Measurements from ENCODE around the gene AUP1.

The AUP1 gene

DNA sequence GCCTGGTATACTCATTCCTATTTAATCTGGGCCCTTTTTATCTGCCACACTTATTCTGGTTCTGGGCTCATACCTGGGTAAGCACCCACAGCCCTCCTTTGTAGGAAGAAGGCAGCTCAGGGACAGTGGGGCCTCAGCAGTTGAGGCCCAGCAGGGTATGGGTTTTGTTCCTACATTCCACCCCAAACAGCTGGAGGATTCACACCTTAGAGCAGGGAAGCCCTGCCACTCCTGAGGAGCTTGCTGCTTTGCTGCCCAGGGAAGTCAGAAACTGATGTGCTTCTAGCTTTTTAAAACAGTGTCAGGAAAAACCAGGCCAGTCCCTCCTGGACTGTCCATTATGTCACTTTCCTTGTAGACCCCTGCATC lies 28.9 kb downstream of the AUP1 start:
- ChIA-PET CTCF (interaction anchor here (1.1 to 1.8 kb wide), 2 partner anchors 18 to 31 kb away, joined by 4 to 9 read pairs; partner anchors contain the start of genes CCDC142 and TTC31), POLR2A (ENCODE audit: low non-redundant PET) (interaction anchor here (1.3 kb wide), 1 partner anchor 18 kb away, joined by 5 read pairs; the partner anchor contains the start of genes CCDC142 and TTC31)
- DNase-seq (ENCODE audit: low spot score) = no peak
- no peak overlapping the region for H3K27ac ChIP-seq
- TF ChIP-seq, protein P1, sequence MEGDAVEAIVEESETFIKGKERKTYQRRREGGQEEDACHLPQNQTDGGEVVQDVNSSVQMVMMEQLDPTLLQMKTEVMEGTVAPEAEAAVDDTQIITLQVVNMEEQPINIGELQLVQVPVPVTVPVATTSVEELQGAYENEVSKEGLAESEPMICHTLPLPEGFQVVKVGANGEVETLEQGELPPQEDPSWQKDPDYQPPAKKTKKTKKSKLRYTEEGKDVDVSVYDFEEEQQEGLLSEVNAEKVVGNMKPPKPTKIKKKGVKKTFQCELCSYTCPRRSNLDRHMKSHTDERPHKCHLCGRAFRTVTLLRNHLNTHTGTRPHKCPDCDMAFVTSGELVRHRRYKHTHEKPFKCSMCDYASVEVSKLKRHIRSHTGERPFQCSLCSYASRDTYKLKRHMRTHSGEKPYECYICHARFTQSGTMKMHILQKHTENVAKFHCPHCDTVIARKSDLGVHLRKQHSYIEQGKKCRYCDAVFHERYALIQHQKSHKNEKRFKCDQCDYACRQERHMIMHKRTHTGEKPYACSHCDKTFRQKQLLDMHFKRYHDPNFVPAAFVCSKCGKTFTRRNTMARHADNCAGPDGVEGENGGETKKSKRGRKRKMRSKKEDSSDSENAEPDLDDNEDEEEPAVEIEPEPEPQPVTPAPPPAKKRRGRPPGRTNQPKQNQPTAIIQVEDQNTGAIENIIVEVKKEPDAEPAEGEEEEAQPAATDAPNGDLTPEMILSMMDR (conservative IDR thresholded peaks at IDR 0.05; ENCODE audit: low read depth) = no peak

DNA sequence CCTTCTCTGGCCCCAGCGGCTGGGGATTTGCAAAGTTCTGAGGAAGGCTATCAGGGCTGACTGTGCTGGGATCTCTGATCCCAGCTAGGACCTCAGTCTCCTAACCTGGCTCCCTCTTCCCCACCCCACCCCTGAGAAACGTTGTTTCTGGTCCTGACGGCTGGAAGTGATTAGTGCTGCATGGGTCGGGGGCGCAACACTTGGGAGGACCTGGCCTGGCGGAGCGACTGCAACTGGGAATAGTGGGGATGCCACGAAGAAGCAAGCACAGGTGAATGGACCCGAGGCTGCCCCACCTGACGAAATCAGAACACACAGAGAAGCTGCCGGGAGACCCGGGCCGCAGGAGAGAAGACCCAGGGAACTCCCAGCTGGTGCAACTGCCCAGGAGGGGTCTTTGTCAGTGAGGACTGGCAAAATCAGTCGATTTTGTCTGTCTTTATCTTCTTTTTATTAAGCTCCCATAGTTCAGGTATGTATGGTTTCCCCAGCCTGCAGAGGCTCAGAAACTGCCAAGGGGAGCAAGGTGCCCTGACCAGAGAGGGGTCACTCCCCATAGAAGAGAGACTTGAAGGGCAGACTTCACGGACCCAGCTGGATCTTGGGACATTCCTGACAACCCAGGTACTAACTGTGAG lies 29.4 kb downstream of the AUP1 start:
- TF ChIP-seq, protein P1 (conservative IDR thresholded peaks at IDR 0.05; ENCODE audit: low read depth) = no peak
- no peak for DNase-seq (ENCODE audit: low spot score)
- ChIA-PET POLR2A (ENCODE audit: low non-redundant PET) (interaction anchor here (1.3 kb wide), 1 partner anchor 17 kb away, joined by 5 read pairs; the partner anchor contains the start of genes CCDC142 and TTC31), CTCF (interaction anchor here (0.7 to 1.8 kb wide), 3 partner anchors 17 to 317 kb away, joined by 3 to 9 read pairs (median 4); partner anchors contain the start of genes CCDC142 and TTC31)
- no peak overlapping the region for H3K27ac ChIP-seq

DNA sequence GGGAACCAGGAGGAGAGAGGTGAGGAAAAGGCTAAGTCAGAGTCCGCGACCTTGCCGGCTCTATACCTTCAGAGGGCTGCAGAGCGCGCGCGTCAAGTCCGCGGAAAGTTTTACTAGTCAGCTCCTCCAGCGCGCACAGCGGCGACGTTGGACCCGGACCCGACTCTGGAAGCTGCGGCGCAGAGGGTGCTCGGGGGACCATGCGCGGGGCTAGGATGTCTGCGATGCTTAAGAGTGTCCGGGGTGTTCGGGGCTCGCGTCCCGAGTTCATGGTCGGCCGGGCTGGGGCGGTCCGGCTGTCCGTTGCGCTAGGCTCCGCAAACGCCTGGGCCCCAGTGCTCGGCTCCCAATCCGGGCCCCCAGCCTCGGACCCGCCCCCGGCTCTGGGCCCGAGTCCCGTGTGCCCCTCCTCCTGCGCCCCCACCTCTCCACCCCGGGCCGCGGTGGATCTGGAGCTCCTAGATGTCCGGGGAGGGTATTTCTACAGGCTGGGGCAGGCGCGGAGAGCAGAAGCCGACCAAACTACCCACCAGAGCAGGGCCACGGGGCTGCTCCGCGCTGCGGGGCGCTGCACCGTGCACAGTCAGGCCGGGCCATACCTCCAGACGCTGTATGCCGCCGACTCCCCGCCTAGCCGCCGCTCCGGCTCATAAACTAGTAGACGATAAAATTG lies 30.1 kb downstream of the AUP1 start, which contains the start of gene LBX2:
LBX2 (minus strand) TSS at position 337 of the 673 bp plus-strand sequence; CDS start at position 271, 66 bp downstream.
- CTCF ChIA-PET = interaction anchor here (0.6 to 1.8 kb wide), 5 partner anchors 17 to 1189 kb away, joined by 3 to 9 read pairs (median 3); partner anchors contain the start of genes CCDC142 and TTC31
- TF ChIP-seq, protein P1 (conservative IDR thresholded peaks at IDR 0.05; ENCODE audit: low read depth) = no peak
- DNase-seq (ENCODE audit: low spot score) = no peak
- POLR2A ChIA-PET (ENCODE audit: low non-redundant PET) = interaction anchor here (0.6 kb wide), 1 partner anchor 28 kb away, joined by 5 read pairs; no protein-coding TSS in a partner anchor
- H3K27ac ChIP-seq = no peak within 1 kb of the TSS

DNA sequence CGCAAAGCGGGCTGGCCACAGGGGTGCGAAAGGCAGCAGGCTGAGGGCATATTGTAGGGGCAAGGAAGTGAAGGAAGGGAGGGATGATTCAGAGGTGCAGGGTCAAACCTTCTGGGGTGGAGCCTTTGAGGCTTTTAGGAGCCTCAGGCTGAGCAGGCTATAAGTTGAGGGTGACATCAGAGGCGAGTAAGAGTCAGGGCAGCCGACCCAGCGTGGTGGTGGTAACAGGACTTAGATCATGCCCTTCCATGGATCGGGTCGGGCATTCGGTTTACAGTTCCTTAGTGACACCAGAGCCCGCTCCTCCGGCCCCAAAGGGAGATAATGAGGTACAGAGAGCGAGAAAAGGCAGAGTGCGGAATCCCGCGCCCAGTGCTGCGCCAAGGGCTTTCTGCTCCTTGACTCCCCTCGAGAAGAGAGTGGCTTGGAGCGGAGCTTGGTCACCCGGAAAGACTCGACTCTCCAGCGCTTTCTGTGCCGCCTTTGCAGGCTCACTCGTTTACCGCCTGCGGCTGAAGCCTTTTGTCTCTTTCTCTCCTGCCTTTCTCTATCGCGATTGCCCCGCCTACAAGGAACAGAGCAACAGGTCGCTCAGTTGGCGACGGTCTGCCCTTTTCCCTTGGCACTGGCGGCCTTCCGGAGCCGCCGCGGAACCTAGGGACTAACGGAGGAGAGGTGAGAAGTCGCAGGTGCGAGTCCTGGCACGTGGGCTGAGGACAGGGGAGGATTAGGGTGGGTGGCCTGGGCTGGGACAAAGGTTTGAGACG lies 30.8 kb downstream of the AUP1 start:
- DNase-seq (ENCODE audit: low spot score) = peak; percentile 54
- ChIA-PET CTCF (interaction anchor here (0.6 to 1.0 kb wide), 2 partner anchors 15 to 61 kb away, joined by 3 read pairs; partner anchors contain the start of genes CCDC142 and TTC31), POLR2A (ENCODE audit: low non-redundant PET) (interaction anchor here (1.1 kb wide), 1 partner anchor 8 kb away, joined by 3 read pairs; no protein-coding TSS in a partner anchor)
- no peak overlapping the region for H3K27ac ChIP-seq
- TF ChIP-seq, protein P1 (conservative IDR thresholded peaks at IDR 0.05; ENCODE audit: low read depth) = no peak

DNA sequence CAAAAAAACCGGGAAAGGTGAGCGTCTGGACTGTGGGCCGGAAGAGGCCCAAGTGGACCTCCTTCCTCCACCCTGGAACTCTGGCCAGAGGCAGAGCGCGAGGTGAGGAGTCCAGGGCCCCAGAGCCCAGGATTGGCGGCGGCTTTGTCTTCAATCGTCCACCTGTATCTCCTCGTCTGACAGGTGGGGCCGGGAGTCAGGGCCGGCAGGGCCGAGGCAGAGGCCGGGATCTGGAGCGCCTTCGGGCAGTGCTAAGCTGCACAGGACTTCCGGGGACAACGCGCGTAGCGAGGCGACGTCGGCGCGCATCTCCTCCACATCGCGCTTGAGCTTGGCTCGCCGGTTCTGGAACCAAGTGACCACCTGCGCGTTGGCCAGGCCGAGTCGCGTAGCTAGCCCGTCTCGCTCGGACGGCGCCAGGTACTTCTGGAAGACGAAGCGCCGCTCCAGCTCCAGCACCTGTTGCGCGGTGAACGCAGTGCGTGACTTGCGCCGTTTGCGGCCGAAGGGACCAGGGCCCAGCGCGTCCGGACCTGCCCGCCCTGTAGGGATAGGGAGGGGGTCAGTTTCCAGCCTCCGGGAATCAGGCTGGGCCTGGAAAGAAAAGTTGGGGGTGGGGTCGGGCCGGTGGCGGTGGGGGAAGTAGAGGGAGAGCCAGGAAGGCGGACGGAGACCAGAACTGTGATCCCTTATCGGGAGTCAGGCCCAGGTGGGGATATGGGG lies 31.6 kb downstream of the AUP1 start:
- ChIA-PET POLR2A (ENCODE audit: low non-redundant PET) (interaction anchor here (1.1 kb wide), 1 partner anchor 9 kb away, joined by 3 read pairs; no protein-coding TSS in a partner anchor), CTCF (interaction anchor here (1.0 kb wide), 1 partner anchor 15 kb away, joined by 3 read pairs; the partner anchor contains the start of genes CCDC142 and TTC31)
- TF ChIP-seq, protein P1 (conservative IDR thresholded peaks at IDR 0.05; ENCODE audit: low read depth) = no peak
- no peak for DNase-seq (ENCODE audit: low spot score)
- H3K27ac ChIP-seq = no peak overlapping the region

Data from RWPE1 (cell line).